NCI-H2196 treated with DMSO at 0.1 percent for 48 hours (cell line): Measurements from ENCODE around the gene ATL2.
A peak's percentile ranks its signal among the peaks of the same experiment; 100 is the strongest.
"Not testable (repeated sequence)": the region's sequence is repeated elsewhere in the genome, so short reads cannot be mapped to it uniquely, and the experiment has no call there.

Experiments used
- DNase-seq: peaks from one replicate; lab custom pipeline; 2025; ENCODE audit not compliant: unreplicated experiment; lab: John Stamatoyannopoulos, UW

Gene ATL2

GRCh38 chr2:38274286-38275276, 102.5 kb downstream of the ATL2 start:
- peak; percentile 17 for DNase-seq

GRCh38 chr2:38271697-38272096, 105.4 kb downstream of the ATL2 start:
- no peak for DNase-seq

GRCh38 chr2:38269421-38269820, 107.7 kb downstream of the ATL2 start:
- DNase-seq = no peak

- DNase-seq = no peak
Observed at GRCh38 chr2:38268691-38269327, 108.3 kb downstream of the ATL2 start.

GRCh38 chr2:38268001-38268400, 109.1 kb downstream of the ATL2 start:
- no peak for DNase-seq

GRCh38 chr2:38267270-38267925, 109.7 kb downstream of the ATL2 start:
- DNase-seq = no peak

- no peak for DNase-seq
Observed at GRCh38 chr2:38266382-38267061, 110.6 kb downstream of the ATL2 start.

GRCh38 chr2:38265461-38265860, 111.6 kb downstream of the ATL2 start:
- no peak for DNase-seq

GRCh38 chr2:38264396-38265221, 112.5 kb downstream of the ATL2 start:
- DNase-seq = no peak

GRCh38 chr2:38263293-38263692, 113.8 kb downstream of the ATL2 start:
- no peak for DNase-seq

- DNase-seq = no peak
Observed at GRCh38 chr2:38262069-38262871, 114.8 kb downstream of the ATL2 start.

- DNase-seq = no peak
Observed at GRCh38 chr2:38261569-38262068, 115.5 kb downstream of the ATL2 start.

GRCh38 chr2:38260972-38261371, 116.1 kb downstream of the ATL2 start:
- no peak for DNase-seq

- no peak for DNase-seq
Observed at GRCh38 chr2:38260469-38260868, 116.6 kb downstream of the ATL2 start.

GRCh38 chr2:38259311-38259710, 117.8 kb downstream of the ATL2 start:
- DNase-seq = no peak

- not testable (repeated sequence) for DNase-seq
Observed at GRCh38 chr2:38257680-38258079, 119.4 kb downstream of the ATL2 start.

GRCh38 chr2:38256610-38257009, 120.5 kb downstream of the ATL2 start:
- no peak for DNase-seq

GRCh38 chr2:38255211-38255610, 121.9 kb downstream of the ATL2 start:
- DNase-seq = no peak

GRCh38 chr2:38254796-38255195, 122.3 kb downstream of the ATL2 start:
- DNase-seq = no peak
